LNCAP (cell line): ENCODE results near the gene HES2.

ENCODE experiments used
- CTCF ChIP-seq: fragments of 450-650 bp; IDR thresholded peaks from 2 replicates; pipeline ENCODE4 v1.5.1; 2017; ENCODE audit warnings: mild to moderate bottlenecking

HES2 gene

GRCh38 chr1:6459850-6460265 lies 40.1 kb upstream of the HES2 start:
- TF ChIP-seq CTCF, result no peak

GRCh38 chr1:6456800-6457466 lies 37.2 kb upstream of the HES2 start:
- TF ChIP-seq CTCF, result no peak

GRCh38 chr1:6454856-6455751 lies 35.4 kb upstream of the HES2 start:
- TF ChIP-seq CTCF, result no peak

GRCh38 chr1:6450943-6451373 lies 31.2 kb upstream of the HES2 start:
- no peak for TF ChIP-seq CTCF

- TF ChIP-seq CTCF, result no peak
Observed at GRCh38 chr1:6450005-6450450, 30.3 kb upstream of the HES2 start.

- no peak for TF ChIP-seq CTCF
Observed at GRCh38 chr1:6448749-6449631, 29.3 kb upstream of the HES2 start.
